ENCODE data around the gene KRT6C.

DNA sequence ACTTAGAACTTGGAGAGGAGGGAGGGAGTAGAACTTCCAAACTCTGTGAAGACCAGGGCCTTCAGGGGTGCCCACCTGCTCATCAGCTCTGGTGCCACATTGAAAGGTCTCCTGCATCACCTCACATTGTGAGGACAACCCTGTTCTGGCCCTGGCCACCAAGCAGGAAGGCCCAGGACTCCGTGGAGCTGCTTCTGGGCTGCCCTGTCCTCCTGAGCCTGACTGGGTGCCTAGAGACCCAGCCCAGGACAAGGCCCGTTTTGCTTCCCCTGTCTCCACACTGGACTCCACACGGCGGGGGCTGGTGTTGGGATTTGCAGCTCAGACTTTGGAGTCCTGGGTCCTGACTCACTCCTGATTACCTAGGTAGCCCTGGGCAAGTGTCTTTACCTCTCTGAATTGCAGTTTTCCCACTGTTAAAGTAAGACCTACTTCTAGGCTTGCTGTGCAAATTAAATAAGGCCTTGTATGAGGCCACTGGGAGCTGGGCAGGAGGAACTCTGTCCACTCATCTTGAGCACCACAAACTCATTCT, 55.0 kb downstream of the KRT6C start:
- TF ChIP-seq, protein P1, sequence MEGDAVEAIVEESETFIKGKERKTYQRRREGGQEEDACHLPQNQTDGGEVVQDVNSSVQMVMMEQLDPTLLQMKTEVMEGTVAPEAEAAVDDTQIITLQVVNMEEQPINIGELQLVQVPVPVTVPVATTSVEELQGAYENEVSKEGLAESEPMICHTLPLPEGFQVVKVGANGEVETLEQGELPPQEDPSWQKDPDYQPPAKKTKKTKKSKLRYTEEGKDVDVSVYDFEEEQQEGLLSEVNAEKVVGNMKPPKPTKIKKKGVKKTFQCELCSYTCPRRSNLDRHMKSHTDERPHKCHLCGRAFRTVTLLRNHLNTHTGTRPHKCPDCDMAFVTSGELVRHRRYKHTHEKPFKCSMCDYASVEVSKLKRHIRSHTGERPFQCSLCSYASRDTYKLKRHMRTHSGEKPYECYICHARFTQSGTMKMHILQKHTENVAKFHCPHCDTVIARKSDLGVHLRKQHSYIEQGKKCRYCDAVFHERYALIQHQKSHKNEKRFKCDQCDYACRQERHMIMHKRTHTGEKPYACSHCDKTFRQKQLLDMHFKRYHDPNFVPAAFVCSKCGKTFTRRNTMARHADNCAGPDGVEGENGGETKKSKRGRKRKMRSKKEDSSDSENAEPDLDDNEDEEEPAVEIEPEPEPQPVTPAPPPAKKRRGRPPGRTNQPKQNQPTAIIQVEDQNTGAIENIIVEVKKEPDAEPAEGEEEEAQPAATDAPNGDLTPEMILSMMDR (IDR thresholded peaks at IDR 0.05; ENCODE audit: poor library complexity), result no peak
- TF ChIP-seq EZH2 (IDR thresholded peaks at IDR 0.05; ENCODE audit: borderline replicate concordance), result no peak
